ENCODE results near the gene SLC25A4.

- TF ChIP-seq CTCF (IDR thresholded peaks at IDR 0.05 in 4 of 5, conservative IDR thresholded peaks at IDR 0.05 in 1 of 5) (no peak), POLR2A (IDR thresholded peaks at IDR 0.05) (no peak)
Measured at GRCh38 chr4:185093603-185094002, 49.5 kb upstream of the SLC25A4 start.

Measured in gastrocnemius medialis (tissue), 4 donors.